Stomach smooth muscle (tissue), 2 donors: ENCODE data around the gene DNAH6.

Experiments
- H3K27ac ChIP-seq: one replicate; pipeline ENCODE4 v1.7.0; 2013; ENCODE audit warnings: mild to moderate bottlenecking, low read length, inconsistent platforms
- H3K27me3 ChIP-seq, 2 donors: one replicate each; pipeline ENCODE4 v1.7.0; 2013; ENCODE audit warnings: low read length in 2 of 2; ENCODE audit not compliant: insufficient read depth in 2 of 2, control insufficient read depth in 1 of 2
- H3K36me3 ChIP-seq, 2 donors: one replicate each; pipeline ENCODE4 v1.7.0; 2013; ENCODE audit warnings: low read length in 2 of 2; ENCODE audit not compliant: control insufficient read depth in 2 of 2, insufficient read depth in 2 of 2
- H3K4me1 ChIP-seq: one replicate; pipeline ENCODE4 v1.7.0; 2013; ENCODE audit warnings: low read length; ENCODE audit not compliant: control insufficient read depth, insufficient read depth
- H3K4me3 ChIP-seq, 2 donors: one replicate each; pipeline ENCODE4 v1.7.0; 2013; ENCODE audit warnings: low read length in 2 of 2
- H3K9ac ChIP-seq, 2 donors: one replicate each; pipeline ENCODE4 v1.7.0; 2013; ENCODE audit warnings: low read length in 2 of 2, mild to moderate bottlenecking in 1 of 2
- H3K9me3 ChIP-seq, 2 donors: one replicate each; pipeline ENCODE4 v1.7.0; 2013; ENCODE audit warnings: low read length in 2 of 2; ENCODE audit not compliant: control insufficient read depth in 2 of 2
- donor health status: healthy.
- donor health status: Pancreatic carcinoma.

Gene DNAH6

DNA sequence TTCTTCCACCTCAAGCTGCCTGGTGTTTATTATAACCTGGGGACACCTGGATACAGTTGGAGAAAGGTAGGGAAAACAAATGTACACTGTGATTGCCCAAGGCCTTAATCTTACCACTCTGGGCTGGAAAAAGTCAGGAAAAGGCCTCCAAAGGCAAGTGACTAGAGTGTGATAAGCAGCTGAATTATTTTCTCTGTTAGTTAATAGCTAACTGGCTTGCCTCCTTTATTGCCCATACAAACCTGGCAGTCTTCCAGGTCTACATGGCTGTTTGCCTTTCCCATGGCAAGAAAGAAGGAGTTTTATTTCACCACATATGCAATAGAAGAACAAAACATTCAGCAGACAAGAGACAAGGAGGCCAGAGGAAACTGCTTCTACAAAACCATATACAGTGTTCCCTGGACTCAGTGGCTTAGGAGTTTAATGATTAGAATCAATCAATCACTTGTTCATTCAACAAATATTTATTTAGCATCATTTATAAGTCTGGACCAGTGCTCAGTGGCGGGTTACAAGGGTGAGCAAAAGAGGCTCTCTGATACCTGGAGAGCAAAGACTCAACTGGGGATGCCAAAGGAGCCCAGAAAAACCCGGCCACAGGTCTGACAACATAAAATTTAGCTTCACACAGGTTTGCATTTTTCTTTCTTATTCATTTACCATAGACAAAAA, 29.7 kb upstream of the DNAH6 start:
- Histone ChIP-seq H3K4me3 (no peak overlapping the region), H3K27ac (no peak overlapping the region), H3K4me1 (no peaks in the 10 kb centered on the region), H3K36me3 (no peaks in the 10 kb centered on the region), H3K27me3 (no peaks in the 10 kb centered on the region), H3K9me3 (no peaks in the 10 kb centered on the region), H3K9ac (no peak overlapping the region)

DNA sequence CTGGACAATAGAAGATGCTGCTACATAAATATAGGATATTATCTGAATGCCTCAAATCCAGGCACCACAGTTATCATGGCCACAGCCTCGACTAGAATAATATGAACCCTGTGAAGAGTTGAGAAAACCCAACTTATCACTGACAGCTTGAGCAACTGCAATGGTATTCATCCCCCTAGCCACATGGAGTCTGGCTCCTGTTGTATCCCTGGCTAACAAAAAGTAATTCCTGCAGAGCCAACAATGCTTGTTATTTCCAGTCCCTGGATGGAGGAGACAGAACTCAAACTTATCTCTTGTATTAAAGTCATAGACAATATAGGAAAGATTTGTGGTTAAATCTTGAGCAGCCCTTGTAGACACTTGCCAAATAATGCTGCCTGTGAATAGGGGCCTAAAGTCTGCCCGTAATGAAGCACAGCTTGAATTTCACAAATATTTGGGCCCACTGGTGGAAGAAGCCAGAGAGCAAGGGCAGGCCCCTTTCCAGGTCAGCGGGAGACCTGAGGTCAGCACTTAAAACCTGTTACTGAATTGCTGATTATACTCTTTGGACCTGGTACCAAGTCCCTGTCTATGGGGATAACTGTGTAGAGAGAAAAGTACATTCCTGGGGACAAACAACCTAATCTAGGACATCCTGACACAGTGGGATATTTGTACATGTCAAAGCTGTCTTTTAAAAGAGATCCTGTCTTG, 28.9 kb upstream of the DNAH6 start:
- no peaks in the 10 kb centered on the region for H3K27me3 ChIP-seq
- H3K4me3 ChIP-seq = no peak overlapping the region
- H3K9ac ChIP-seq = no peak overlapping the region
- H3K27ac ChIP-seq = no peak overlapping the region
- H3K9me3 ChIP-seq = no peaks in the 10 kb centered on the region
- H3K4me1 ChIP-seq = no peaks in the 10 kb centered on the region
- H3K36me3 ChIP-seq = no peaks in the 10 kb centered on the region

DNA sequence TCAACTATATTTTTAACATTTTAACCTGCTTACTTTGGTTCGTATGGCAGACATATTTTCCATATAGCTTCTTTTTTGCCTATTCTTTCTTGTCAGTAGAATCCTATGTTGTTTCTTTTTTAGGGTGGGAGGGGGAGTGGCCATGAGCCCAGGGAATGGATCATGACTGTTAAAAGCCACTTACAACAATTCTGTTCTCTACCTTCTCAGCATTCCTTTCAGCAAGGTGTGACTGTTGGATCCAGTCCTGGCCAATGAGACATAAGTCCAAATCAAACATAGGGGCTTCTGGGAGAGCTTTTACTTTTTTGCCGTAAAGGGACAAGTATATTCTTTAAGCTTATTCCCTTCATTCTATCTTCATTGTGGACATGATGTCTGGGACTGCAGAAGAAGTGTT, 25.0 kb upstream of the DNAH6 start:
- Histone ChIP-seq H3K36me3 (no peaks in the 10 kb centered on the region), H3K27ac (no peak overlapping the region), H3K4me1 (no peaks in the 10 kb centered on the region), H3K27me3 (no peaks in the 10 kb centered on the region), H3K9me3 (no peaks in the 10 kb centered on the region), H3K4me3 (no peak overlapping the region), H3K9ac (no peak overlapping the region)

DNA sequence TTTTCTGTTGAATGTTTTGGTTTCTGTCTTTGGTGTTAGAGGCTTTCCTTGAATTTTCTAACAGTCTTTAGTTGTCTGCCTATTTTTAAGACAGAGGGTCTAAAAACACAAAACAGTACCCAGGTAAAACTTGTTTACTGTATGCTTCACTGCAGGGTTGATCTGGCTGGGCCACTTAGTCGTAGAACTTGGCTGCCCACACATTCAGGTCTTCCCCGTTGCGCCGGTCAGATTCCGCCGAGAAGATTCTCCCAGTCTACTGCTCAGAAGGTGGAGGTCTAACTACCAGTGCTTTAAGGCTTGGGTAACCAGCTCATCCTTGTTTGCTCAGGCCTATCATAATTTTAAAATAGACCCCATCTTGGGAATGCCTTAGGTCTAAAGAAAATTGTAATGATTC, 24.6 kb upstream of the DNAH6 start:
- Histone ChIP-seq H3K9ac (no peak overlapping the region), H3K27me3 (no peaks in the 10 kb centered on the region), H3K4me3 (no peak overlapping the region), H3K9me3 (no peaks in the 10 kb centered on the region), H3K27ac (no peak overlapping the region), H3K36me3 (no peaks in the 10 kb centered on the region), H3K4me1 (no peaks in the 10 kb centered on the region)

DNA sequence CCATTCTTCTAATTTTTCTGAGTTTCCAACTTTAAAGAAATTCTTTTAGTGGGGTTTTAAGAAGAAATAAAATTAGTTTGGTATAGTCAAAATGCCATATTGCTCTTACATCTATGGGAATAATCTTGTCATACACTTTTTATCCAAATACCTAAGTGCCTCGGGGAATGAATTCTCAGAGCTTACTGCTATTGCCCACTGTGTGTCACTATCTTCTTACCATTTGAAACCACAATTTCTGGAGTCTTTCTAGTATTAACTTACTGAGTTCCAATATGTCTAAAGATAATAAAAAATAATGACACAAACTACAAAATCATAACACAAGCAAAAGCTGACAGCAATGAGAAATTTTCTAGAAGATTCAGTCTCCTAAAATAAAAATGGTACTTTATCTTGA, 23.7 kb upstream of the DNAH6 start:
- Histone ChIP-seq H3K4me3 (no peak overlapping the region), H3K27ac (no peak overlapping the region), H3K4me1 (no peaks in the 10 kb centered on the region), H3K9ac (no peak overlapping the region), H3K36me3 (no peaks in the 10 kb centered on the region), H3K27me3 (no peaks in the 10 kb centered on the region), H3K9me3 (no peaks in the 10 kb centered on the region)

DNA sequence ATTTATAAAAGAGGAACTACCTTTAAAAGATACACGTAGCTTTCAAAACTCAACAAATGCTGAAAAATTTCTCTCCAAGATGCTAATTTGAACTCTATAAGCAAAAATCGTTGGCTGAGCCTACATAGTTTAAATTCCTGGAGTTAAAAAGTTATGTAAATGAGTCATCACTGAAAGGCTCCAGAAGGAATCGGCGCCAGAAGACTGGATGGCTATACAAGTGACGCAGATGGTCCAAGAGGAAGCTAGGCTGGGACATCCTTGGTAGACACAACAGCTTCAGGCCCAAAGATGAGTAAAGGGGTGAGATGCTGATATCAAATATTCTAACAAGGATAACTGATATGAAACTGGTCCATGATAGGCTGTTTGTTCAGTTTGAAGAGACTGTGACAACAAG, 22.8 kb upstream of the DNAH6 start:
- Histone ChIP-seq H3K4me1 (no peaks in the 10 kb centered on the region), H3K9ac (no peak overlapping the region), H3K9me3 (no peaks in the 10 kb centered on the region), H3K4me3 (no peak overlapping the region), H3K27ac (no peak overlapping the region), H3K36me3 (no peaks in the 10 kb centered on the region), H3K27me3 (no peaks in the 10 kb centered on the region)

DNA sequence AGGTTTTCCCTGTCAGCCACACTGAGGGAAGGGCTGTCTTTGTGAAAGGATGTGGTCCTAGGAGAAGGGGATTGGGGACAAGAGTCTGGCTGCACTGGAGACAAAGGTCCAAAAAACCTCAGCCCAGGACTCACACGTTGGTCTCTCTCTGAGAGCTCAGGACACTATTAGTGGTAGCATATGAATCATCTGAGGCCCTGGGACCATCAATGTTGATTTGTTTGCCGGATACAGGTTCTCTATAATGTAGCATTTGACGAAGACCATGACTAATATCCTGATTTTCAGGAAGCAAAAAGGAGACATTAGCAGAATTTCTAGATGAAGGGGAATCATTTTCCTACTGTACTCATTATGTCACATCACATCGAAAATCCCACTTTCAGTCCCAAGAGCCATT, 22.2 kb upstream of the DNAH6 start:
- Histone ChIP-seq H3K9ac (no peak overlapping the region), H3K36me3 (no peaks in the 10 kb centered on the region), H3K27me3 (no peaks in the 10 kb centered on the region), H3K27ac (no peak overlapping the region), H3K9me3 (no peaks in the 10 kb centered on the region), H3K4me1 (no peaks in the 10 kb centered on the region), H3K4me3 (no peak overlapping the region)

DNA sequence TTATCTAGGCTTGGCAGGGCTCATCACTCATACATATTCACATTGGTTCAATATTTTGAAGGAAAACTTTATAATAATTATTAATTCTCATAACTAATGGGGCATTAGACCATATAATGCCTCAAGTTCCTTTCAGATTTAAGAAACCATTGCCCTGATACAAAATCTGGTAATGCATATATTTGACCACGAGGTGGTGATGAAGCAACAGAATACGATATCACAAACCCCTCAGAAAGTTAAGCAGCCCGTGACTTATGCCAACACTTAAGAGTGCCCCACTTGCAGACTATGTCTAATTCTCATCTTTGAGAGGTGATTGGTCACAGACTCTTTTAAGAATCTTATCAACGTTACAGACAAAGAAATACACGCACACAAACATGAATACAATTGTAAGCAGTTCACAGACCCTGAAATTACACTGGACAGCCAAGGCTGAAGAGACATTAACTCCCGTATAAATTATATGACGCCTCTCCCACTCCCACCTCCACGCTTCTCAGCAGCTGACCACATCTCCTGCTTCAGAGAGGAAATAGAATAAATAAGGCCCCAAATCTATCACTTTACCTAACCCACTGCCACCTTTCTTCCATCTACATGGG, 20.7 kb upstream of the DNAH6 start:
- H3K4me1 ChIP-seq = no peaks in the 10 kb centered on the region
- H3K36me3 ChIP-seq = no peaks in the 10 kb centered on the region
- H3K27me3 ChIP-seq = no peaks in the 10 kb centered on the region
- no peak overlapping the region for H3K9ac ChIP-seq
- H3K9me3 ChIP-seq = no peaks in the 10 kb centered on the region
- H3K27ac ChIP-seq = no peak overlapping the region
- H3K4me3 ChIP-seq = no peak overlapping the region

DNA sequence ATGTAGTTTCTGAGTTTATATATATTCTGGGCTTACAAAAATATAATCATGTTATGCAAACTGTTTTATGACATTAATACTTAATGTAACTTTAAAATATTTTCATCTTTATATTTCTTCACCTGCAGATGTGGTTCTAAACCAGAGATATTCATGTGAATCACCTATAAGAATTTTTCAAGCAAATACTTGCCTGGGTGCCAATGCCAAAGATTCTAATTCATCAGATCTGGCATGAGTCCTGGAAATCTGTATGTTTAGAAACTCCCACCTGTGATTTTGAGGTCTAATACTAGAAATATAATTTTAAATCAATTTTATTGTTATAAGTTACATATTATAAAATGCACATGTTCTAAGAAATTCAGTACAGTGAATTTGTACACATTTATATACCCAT, 19.9 kb upstream of the DNAH6 start:
- H3K4me1 ChIP-seq = no peaks in the 10 kb centered on the region
- H3K27ac ChIP-seq = no peak overlapping the region
- no peaks in the 10 kb centered on the region for H3K36me3 ChIP-seq
- no peak overlapping the region for H3K4me3 ChIP-seq
- H3K9ac ChIP-seq = no peak overlapping the region
- H3K9me3 ChIP-seq = no peaks in the 10 kb centered on the region
- H3K27me3 ChIP-seq = no peaks in the 10 kb centered on the region

DNA sequence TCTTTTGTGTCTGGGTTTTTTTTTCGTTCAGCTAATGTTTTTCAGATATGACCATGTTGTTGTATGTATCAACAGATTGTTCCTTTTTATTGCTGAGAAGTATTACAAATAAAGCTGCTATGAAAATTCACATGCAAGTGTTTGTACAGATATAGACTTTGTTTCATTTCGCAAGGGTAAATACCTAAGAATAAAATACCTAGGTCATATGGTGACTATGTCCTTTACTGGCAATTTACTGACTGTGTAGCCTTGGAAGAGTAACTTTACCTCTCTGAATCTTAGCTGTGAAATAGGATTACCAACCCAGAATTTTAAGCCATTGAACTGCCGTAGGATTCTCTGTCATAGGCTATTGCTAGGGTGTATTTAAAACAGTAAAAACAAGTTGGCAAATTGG, 19.0 kb upstream of the DNAH6 start:
- H3K4me3 ChIP-seq = no peak overlapping the region
- no peaks in the 10 kb centered on the region for H3K36me3 ChIP-seq
- no peaks in the 10 kb centered on the region for H3K4me1 ChIP-seq
- H3K27ac ChIP-seq = no peak overlapping the region
- no peak overlapping the region for H3K9ac ChIP-seq
- H3K27me3 ChIP-seq = no peaks in the 10 kb centered on the region
- H3K9me3 ChIP-seq = no peaks in the 10 kb centered on the region

DNA sequence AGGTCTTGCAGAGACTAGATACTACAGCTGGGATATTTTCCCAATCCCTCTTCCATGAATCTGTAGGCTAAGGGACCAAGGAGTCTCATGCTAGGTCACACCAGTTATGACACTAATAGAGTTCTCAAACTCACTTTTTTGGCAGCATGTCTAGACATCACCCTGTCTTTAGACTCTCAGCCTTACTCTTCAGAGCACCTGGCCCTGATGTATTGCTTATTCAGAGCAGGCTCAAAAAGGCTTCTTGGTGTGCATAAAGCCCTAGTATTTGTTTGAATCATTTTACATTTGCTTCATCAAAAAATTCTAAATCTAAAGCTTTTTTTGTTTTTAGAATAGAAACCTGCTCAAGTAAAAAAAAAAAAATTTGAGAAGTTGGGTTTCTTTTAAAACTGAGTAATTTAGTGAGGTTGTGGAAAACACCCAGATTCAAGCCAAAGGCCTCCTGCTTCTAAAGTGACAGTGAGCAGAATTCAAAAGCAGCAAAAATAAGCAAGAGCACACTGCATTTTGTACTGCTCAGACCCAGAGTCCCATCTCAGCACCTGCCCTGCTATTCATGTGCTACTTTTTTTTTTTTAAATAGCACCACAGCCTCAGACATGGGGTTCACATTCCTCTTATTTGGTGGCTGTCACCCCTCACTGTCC, 18.0 kb upstream of the DNAH6 start:
- Histone ChIP-seq H3K36me3 (no peaks in the 10 kb centered on the region), H3K27me3 (no peaks in the 10 kb centered on the region), H3K9ac (no peak overlapping the region), H3K9me3 (no peaks in the 10 kb centered on the region), H3K4me1 (no peaks in the 10 kb centered on the region), H3K4me3 (no peak overlapping the region), H3K27ac (no peak overlapping the region)
